ENCODE measurements around the gene SLC46A3.
"Not testable (repeated sequence)": the region's sequence is repeated elsewhere in the genome, so short reads cannot be mapped to it uniquely, and the experiment has no call there.

SLC46A3 gene

GRCh38 chr13:28717170-28717569 lies 1.6 kb downstream of the SLC46A3 start:
- H3K4me1 Mint-ChIP-seq (ENCODE audit: low read depth): peaks cover 26% of the 10 kb centered on the region
- H3K27ac Mint-ChIP-seq: peak overlapping the region; percentile 58

GRCh38 chr13:28716511-28716910 lies 2.3 kb downstream of the SLC46A3 start:
- Mint-ChIP-seq H3K4me1 (ENCODE audit: low read depth) (peaks cover 26% of the 10 kb centered on the region), H3K27me3 (ENCODE audit: low read depth) (no peaks in the 10 kb centered on the region), H3K9me3 (no peaks in the 10 kb centered on the region), H3K36me3 (ENCODE audit: low read depth) (peaks cover 16% of the 10 kb centered on the region), H3K27ac (no peak overlapping the region), H3K4me3 (no peak overlapping the region)
- DNase-seq (ENCODE audit: low spot score): no peak

More at GRCh38 chr13:28717170-28717569, 1.6 kb downstream of the SLC46A3 start:
- Mint-ChIP-seq H3K9me3 (no peaks in the 10 kb centered on the region), H3K27me3 (ENCODE audit: low read depth) (peaks cover 3% of the 10 kb centered on the region), H3K4me3 (peak overlapping the region; percentile 86), H3K36me3 (ENCODE audit: low read depth) (peaks cover 16% of the 10 kb centered on the region)
- no peak for DNase-seq (ENCODE audit: low spot score)

GRCh38 chr13:28714651-28715050 lies 4.1 kb downstream of the SLC46A3 start:
- Mint-ChIP-seq H3K9me3 (no peaks in the 10 kb centered on the region), H3K36me3 (ENCODE audit: low read depth) (peaks cover 21% of the 10 kb centered on the region), H3K27ac (no peak overlapping the region), H3K27me3 (ENCODE audit: low read depth) (no peaks in the 10 kb centered on the region), H3K4me3 (no peak overlapping the region), H3K4me1 (ENCODE audit: low read depth) (peaks cover 26% of the 10 kb centered on the region)
- no peak for DNase-seq (ENCODE audit: low spot score)

- Mint-ChIP-seq H3K4me1 (ENCODE audit: low read depth) (peaks cover 12% of the 10 kb centered on the region), H3K9me3 (no peaks in the 10 kb centered on the region), H3K4me3 (no peak overlapping the region), H3K27me3 (ENCODE audit: low read depth) (no peaks in the 10 kb centered on the region), H3K36me3 (ENCODE audit: low read depth) (peaks cover 32% of the 10 kb centered on the region), H3K27ac (no peak overlapping the region)
- no peak for DNase-seq (ENCODE audit: low spot score)
Measured at GRCh38 chr13:28710161-28710560, 8.6 kb downstream of the SLC46A3 start.

- Mint-ChIP-seq H3K4me1 (ENCODE audit: low read depth) (peaks cover 11% of the 10 kb centered on the region), H3K27me3 (ENCODE audit: low read depth) (no peaks in the 10 kb centered on the region), H3K27ac (peak overlapping the region; percentile 49), H3K36me3 (ENCODE audit: low read depth) (peaks cover 25% of the 10 kb centered on the region), H3K4me3 (peak overlapping the region; percentile 14), H3K9me3 (no peaks in the 10 kb centered on the region)
- DNase-seq (ENCODE audit: low spot score): peak; percentile 22
Measured at GRCh38 chr13:28707629-28708427, 10.9 kb downstream of the SLC46A3 start.

GRCh38 chr13:28705461-28706083 lies 13.2 kb downstream of the SLC46A3 start:
- Mint-ChIP-seq H3K4me1 (ENCODE audit: low read depth) (peaks cover 11% of the 10 kb centered on the region), H3K36me3 (ENCODE audit: low read depth) (peaks cover 33% of the 10 kb centered on the region), H3K27ac (no peak overlapping the region)

GRCh38 chr13:28704919-28705318 lies 13.9 kb downstream of the SLC46A3 start:
- no peak overlapping the region for H3K27ac Mint-ChIP-seq
- H3K36me3 Mint-ChIP-seq (ENCODE audit: low read depth): peaks cover 35% of the 10 kb centered on the region
- no peak overlapping the region for H3K4me3 Mint-ChIP-seq
- no peaks in the 10 kb centered on the region for H3K9me3 Mint-ChIP-seq
- no peak for DNase-seq (ENCODE audit: low spot score)
- peaks cover 11% of the 10 kb centered on the region for H3K4me1 Mint-ChIP-seq (ENCODE audit: low read depth)
- H3K27me3 Mint-ChIP-seq (ENCODE audit: low read depth): no peaks in the 10 kb centered on the region

More at GRCh38 chr13:28705461-28706083, 13.2 kb downstream of the SLC46A3 start:
- H3K4me3 Mint-ChIP-seq: no peak overlapping the region
- no peaks in the 10 kb centered on the region for H3K9me3 Mint-ChIP-seq
- no peaks in the 10 kb centered on the region for H3K27me3 Mint-ChIP-seq (ENCODE audit: low read depth)
- no peak for DNase-seq (ENCODE audit: low spot score)

- H3K36me3 Mint-ChIP-seq (ENCODE audit: low read depth): peaks cover 32% of the 10 kb centered on the region
- no peak overlapping the region for H3K4me3 Mint-ChIP-seq
- no peak overlapping the region for H3K27ac Mint-ChIP-seq
- no peaks in the 10 kb centered on the region for H3K9me3 Mint-ChIP-seq
- no peaks in the 10 kb centered on the region for H3K27me3 Mint-ChIP-seq (ENCODE audit: low read depth)
- H3K4me1 Mint-ChIP-seq (ENCODE audit: low read depth): peaks cover 9% of the 10 kb centered on the region
- DNase-seq (ENCODE audit: low spot score): no peak
Measured at GRCh38 chr13:28704282-28704681, 14.5 kb downstream of the SLC46A3 start.

- Mint-ChIP-seq H3K4me3 (no peak overlapping the region), H3K4me1 (ENCODE audit: low read depth) (no peaks in the 10 kb centered on the region), H3K27ac (no peak overlapping the region), H3K36me3 (ENCODE audit: low read depth) (peaks cover 28% of the 10 kb centered on the region), H3K9me3 (no peaks in the 10 kb centered on the region), H3K27me3 (ENCODE audit: low read depth) (peaks cover 2% of the 10 kb centered on the region)
- no peak for DNase-seq (ENCODE audit: low spot score)
Measured at GRCh38 chr13:28699246-28699645, 19.5 kb downstream of the SLC46A3 start.

- Mint-ChIP-seq H3K9me3 (peaks cover 4% of the 10 kb centered on the region), H3K27me3 (ENCODE audit: low read depth) (peaks cover 8% of the 10 kb centered on the region), H3K4me3 (no peak overlapping the region), H3K36me3 (ENCODE audit: low read depth) (peaks cover 24% of the 10 kb centered on the region), H3K27ac (no peak overlapping the region), H3K4me1 (ENCODE audit: low read depth) (no peaks in the 10 kb centered on the region)
- DNase-seq (ENCODE audit: low spot score): no peak
Measured at GRCh38 chr13:28697441-28697840, 21.3 kb downstream of the SLC46A3 start.

GRCh38 chr13:28693605-28694491 lies 24.9 kb downstream of the SLC46A3 start:
- H3K27ac Mint-ChIP-seq; H3K4me3 Mint-ChIP-seq; H3K36me3 Mint-ChIP-seq (ENCODE audit: low read depth); H3K9me3 Mint-ChIP-seq; H3K4me1 Mint-ChIP-seq (ENCODE audit: low read depth); DNase-seq (ENCODE audit: low spot score): not testable (repeated sequence)
- peaks cover 22% of the 10 kb centered on the region for H3K27me3 Mint-ChIP-seq (ENCODE audit: low read depth)

- DNase-seq (ENCODE audit: low spot score): no peak
- Mint-ChIP-seq H3K4me1 (ENCODE audit: low read depth) (no peaks in the 10 kb centered on the region), H3K27ac (no peak overlapping the region), H3K4me3 (no peak overlapping the region), H3K36me3 (ENCODE audit: low read depth) (peaks cover 1% of the 10 kb centered on the region), H3K9me3 (peaks cover 6% of the 10 kb centered on the region), H3K27me3 (ENCODE audit: low read depth) (peaks cover 17% of the 10 kb centered on the region)
Measured at GRCh38 chr13:28685892-28686291, 32.9 kb downstream of the SLC46A3 start.

GRCh38 chr13:28685114-28685513 lies 33.7 kb downstream of the SLC46A3 start:
- H3K27me3 Mint-ChIP-seq (ENCODE audit: low read depth): peaks cover 12% of the 10 kb centered on the region
- DNase-seq (ENCODE audit: low spot score): no peak
- H3K36me3 Mint-ChIP-seq (ENCODE audit: low read depth): peaks cover 3% of the 10 kb centered on the region
- H3K27ac Mint-ChIP-seq: no peak overlapping the region
- H3K4me3 Mint-ChIP-seq: no peak overlapping the region
- peaks cover 6% of the 10 kb centered on the region for H3K9me3 Mint-ChIP-seq
- no peaks in the 10 kb centered on the region for H3K4me1 Mint-ChIP-seq (ENCODE audit: low read depth)

- DNase-seq (ENCODE audit: low spot score): no peak
- no peak overlapping the region for H3K4me3 Mint-ChIP-seq
- no peak overlapping the region for H3K27ac Mint-ChIP-seq
- peaks cover 6% of the 10 kb centered on the region for H3K9me3 Mint-ChIP-seq
- H3K36me3 Mint-ChIP-seq (ENCODE audit: low read depth): peaks cover 5% of the 10 kb centered on the region
- H3K27me3 Mint-ChIP-seq (ENCODE audit: low read depth): peaks cover 11% of the 10 kb centered on the region
- no peaks in the 10 kb centered on the region for H3K4me1 Mint-ChIP-seq (ENCODE audit: low read depth)
Measured at GRCh38 chr13:28684257-28684656, 34.5 kb downstream of the SLC46A3 start.
